Measurements from ENCODE around the gene SPRR2E.

DNA sequence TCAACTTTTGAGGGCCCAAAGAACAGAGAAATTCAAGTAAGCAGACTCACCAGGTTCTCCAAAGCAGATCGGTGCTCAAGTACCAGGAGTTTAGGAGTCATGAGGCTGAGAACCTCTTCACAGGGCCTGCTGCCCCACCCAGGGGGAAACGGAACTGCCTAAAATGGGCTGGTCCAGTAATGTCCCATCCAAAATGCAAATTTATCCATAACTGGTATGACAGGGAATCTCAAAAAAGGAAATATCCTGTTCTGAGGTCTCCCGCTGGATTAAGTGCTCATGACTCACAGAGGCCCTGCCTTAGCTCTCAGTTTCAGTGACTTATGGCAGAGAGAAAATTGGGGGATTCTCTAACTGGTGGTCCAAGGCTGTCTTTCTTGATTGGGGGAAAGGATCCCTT lies 47.1 kb upstream of the SPRR2E start:
- TF ChIP-seq POLR2AphosphoS5 (IDR thresholded peaks at IDR 0.05; ENCODE audit: low read depth, low read length) (no peak), MEF2A (IDR thresholded peaks at IDR 0.05; ENCODE audit: borderline replicate concordance, low read depth) (no peak), CHD2 (IDR thresholded peaks at IDR 0.05; ENCODE audit: low read length, partially characterized antibody) (no peak), REST (IDR thresholded peaks at IDR 0.05; ENCODE audit: low read depth, low read length) (no peak), RFX5 (IDR thresholded peaks at IDR 0.05; ENCODE audit: low read length) (no peak)
- TF ChIP-seq, protein P1, sequence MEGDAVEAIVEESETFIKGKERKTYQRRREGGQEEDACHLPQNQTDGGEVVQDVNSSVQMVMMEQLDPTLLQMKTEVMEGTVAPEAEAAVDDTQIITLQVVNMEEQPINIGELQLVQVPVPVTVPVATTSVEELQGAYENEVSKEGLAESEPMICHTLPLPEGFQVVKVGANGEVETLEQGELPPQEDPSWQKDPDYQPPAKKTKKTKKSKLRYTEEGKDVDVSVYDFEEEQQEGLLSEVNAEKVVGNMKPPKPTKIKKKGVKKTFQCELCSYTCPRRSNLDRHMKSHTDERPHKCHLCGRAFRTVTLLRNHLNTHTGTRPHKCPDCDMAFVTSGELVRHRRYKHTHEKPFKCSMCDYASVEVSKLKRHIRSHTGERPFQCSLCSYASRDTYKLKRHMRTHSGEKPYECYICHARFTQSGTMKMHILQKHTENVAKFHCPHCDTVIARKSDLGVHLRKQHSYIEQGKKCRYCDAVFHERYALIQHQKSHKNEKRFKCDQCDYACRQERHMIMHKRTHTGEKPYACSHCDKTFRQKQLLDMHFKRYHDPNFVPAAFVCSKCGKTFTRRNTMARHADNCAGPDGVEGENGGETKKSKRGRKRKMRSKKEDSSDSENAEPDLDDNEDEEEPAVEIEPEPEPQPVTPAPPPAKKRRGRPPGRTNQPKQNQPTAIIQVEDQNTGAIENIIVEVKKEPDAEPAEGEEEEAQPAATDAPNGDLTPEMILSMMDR (IDR thresholded peaks at IDR 0.05), result no peak

Measured in SK-N-SH (cell line).